Femur (tissue), 1 donor: ENCODE data around the gene PKP2.

Experiments used
- DNase-seq: peaks from one replicate; pipeline ENCODE4 v3.0.0-alpha.2; 2017

Gene PKP2

GRCh38 chr12:32743264-32743663 is 153.3 kb downstream of the PKP2 start:
- DNase-seq, result no peak

GRCh38 chr12:32742133-32742532 is 154.4 kb downstream of the PKP2 start:
- no peak for DNase-seq
